ENCODE data around the gene TMEM63A.
"Not testable (repeated sequence)": the region's sequence is repeated elsewhere in the genome, so short reads cannot be mapped to it uniquely, and the experiment has no call there.

DNA sequence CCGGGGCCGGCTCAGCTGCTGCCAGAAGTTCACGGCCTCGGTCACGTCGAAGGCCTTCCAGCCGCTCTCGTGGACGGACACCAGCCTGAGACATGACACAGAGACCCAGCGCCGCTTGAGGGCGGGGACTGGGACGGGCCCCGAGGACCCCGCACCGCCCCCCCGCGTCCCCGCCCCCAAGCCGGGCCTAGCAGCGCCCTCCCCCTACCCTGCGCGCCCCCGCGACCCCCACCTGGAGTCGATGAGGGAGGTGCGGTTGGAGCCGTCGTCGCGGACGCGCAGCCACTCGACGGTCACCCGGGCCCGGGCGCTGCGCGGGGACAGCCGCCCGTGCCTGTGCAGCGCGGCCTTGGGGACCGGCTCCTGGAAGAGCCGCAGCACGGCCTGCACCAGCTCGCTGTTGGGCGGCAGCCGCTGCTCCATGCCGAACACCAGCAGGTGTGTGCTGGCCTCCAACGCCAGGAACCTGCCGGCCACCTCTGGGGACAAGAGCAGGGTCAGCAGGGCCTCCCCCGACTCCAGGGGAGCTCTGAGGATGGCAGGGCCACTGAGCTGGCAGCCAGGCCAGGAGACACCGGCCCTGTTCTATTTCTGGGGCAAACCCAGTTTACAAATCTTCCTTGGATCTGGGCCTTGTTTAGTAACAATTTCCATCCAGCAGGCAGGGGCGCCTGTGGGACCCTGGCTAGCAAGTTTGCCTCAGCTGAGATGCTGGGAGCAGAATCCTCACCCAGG, 5.5 kb upstream of the TMEM63A start:
- TF ChIP-seq, protein P1, sequence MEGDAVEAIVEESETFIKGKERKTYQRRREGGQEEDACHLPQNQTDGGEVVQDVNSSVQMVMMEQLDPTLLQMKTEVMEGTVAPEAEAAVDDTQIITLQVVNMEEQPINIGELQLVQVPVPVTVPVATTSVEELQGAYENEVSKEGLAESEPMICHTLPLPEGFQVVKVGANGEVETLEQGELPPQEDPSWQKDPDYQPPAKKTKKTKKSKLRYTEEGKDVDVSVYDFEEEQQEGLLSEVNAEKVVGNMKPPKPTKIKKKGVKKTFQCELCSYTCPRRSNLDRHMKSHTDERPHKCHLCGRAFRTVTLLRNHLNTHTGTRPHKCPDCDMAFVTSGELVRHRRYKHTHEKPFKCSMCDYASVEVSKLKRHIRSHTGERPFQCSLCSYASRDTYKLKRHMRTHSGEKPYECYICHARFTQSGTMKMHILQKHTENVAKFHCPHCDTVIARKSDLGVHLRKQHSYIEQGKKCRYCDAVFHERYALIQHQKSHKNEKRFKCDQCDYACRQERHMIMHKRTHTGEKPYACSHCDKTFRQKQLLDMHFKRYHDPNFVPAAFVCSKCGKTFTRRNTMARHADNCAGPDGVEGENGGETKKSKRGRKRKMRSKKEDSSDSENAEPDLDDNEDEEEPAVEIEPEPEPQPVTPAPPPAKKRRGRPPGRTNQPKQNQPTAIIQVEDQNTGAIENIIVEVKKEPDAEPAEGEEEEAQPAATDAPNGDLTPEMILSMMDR (conservative IDR thresholded peaks at IDR 0.05 in 1 of 2, IDR thresholded peaks at IDR 0.05 in 1 of 2; ENCODE audit: low read depth in 1 of 2, low read length in 2 of 2) = not testable (repeated sequence)
- TF ChIP-seq EZH2 (IDR thresholded peaks at IDR 0.05; ENCODE audit: low read length, missing control alignments) = not testable (repeated sequence)

Data from fibroblast of lung (primary cell).